Stimulated activated CD4-positive, alpha-beta T cell treated with anti-CD3 and anti-CD28 coated beads, TNF-alpha, amount 100 ng/mL, for 24 hours (primary cell): Measurements from ENCODE around the gene FMO5.
"Not testable (repeated sequence)": the region's sequence is repeated elsewhere in the genome, so short reads cannot be mapped to it uniquely, and the experiment has no call there.

ENCODE experiments used
- DNase-seq, 3 experiments: peaks; one replicate each; pipeline ENCODE4 v3.0.0-alpha.2; 2020; ENCODE audit warnings: low read depth in 3 of 3

The FMO5 gene

GRCh38 chr1:147240131-147240721, 15.1 kb upstream of the FMO5 start:
- not testable (repeated sequence) for DNase-seq

DNA sequence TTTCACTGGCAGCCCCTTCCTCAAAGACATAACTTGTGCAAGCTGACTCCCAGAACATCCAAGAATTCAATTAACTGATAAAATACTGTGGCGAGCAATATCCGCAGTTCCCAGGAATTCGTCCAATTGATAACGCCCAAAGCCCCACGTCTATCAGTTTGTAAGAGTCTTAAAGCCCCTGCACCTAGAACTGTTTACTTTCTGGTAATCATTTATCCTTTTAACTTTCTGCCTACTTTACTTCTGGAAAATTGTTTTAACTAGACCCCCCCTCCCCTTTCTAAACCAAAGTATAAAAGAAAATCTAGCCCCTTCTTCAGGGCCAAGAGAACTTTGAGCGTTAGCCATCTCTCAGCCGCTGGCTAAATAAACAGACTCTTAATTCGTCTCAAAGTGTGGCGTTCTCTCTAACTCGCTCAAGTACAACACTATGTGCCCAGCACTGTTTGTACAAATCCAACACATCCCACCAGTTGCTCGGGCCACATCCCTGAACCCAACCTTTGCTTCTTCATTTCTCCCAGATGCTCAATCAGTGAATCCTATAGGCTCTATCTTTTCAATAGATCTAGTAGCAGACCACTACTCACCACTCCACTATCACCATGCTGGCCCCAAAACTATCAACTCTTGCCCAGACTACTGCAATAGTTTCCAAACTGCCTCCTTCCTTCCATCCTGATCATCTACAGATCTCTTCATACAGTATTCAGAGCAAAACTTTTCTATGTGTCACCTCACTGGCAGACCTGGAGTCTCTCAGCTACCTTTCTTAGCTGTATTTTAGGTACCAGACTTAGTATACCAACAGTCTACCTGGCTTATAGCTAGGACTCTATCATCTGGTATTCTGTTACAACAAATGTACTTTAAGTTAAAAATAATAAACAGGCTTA, 14.0 kb upstream of the FMO5 start:
- DNase-seq, result no peak

GRCh38 chr1:147238053-147238902, 13.1 kb upstream of the FMO5 start:
- DNase-seq, result no peak

- no peak for DNase-seq
These were observed 12.0 kb upstream of the FMO5 start for GRCh38 chr1:147236959-147237791.

- no peak for DNase-seq
These were observed 11.3 kb upstream of the FMO5 start for GRCh38 chr1:147236448-147236847.

DNA sequence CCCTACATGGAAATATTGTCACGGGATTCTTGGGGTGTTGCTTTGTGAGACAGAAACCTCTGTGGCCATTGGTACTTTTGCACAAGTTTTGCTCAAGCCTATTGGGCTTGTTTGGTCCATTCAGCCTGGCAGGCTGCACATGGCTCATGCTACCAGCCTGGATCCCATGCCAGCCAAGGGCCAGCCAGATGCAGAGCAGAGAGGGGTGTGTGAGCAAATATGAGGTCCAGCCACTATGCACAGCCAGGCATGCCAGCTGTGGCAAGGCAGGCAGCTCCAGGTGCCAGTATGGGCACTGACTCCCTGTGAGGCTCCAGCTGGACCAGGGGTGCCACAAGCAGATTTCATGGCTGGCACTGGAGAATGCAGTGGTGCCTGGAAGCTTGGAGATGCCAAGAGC, 10.7 kb upstream of the FMO5 start:
- DNase-seq, result no peak

DNA sequence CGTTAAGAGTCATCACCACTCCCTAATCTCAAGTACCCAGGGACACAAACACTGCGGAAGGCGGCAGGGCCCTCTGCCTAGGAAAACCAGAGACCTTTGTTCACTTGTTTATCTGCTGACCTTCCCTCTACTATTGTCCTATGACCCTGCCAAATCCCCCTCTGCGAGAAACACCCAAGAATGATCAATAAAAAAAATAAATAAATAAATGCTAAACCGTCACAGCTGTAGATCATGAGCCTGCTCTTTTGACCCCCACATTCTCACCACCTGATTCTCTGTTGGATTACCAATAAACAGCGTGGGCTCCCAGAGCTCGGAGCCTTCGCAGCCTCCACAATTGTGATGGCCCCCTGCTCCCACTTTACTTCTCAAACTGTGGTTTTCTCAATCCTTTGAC, 8.8 kb upstream of the FMO5 start:
- DNase-seq, result not testable (repeated sequence)

GRCh38 chr1:147231032-147231431, 5.9 kb upstream of the FMO5 start:
- DNase-seq, result not testable (repeated sequence)

DNA sequence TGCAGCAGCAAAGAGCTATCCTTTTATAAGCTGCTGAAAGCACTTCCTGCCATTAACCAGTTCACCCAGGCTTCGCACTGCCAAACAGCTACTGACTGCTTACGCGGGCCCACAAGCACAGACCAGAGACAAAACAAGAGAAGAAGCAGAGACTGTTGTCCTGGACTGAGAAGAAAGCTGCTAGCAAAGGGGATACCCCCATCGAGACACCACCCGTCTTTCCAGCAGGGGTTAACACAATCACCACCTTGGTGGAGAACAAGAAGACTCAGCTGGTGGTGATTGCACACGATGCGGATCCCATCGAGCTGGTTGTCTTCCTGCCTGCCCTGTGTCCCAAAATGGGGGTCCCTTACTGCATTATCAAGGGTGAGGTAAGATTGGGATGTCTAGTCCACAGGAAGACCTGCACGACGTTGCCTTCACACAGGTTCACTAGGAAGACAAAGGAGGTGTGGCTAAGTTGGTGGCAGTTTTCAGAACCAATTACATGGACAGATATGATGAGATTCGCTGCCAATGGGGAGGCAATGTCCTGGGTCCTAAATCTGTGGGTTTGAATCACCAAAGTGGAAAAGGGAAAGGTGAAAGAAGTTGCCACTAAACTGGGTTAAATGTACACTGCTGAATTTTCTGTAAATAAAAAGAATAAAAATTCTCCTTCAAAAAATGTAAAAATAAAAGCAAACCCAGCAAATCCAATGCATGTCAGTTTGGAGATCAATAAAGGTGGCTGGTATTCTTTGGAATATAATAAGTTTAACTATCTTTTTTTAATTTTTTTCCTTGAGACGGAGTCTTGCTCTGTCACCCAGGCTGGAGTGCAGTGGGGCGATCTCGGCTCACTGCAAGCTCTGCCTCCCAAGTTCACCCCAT, 1.2 kb downstream of the FMO5 start:
- DNase-seq, result no peak

DNA sequence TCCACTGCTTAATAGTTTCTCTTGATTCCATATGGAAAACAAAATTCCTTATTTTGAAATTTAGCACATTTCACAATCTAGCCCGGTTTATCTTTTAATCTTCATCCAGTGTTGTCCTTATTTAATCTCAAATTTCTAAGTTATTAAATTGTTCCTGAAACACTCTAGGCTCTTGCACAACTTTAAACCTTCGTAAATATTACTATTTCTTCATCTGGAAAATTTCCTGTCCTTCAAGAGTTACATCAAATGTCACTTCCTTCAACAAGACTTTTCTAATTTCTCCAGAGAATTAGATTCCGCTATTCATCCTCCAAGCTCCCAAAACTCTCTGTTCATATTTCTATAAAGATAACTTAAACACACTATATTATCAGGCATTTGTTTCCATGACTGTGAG, 6.5 kb downstream of the FMO5 start:
- no peak for DNase-seq

DNA sequence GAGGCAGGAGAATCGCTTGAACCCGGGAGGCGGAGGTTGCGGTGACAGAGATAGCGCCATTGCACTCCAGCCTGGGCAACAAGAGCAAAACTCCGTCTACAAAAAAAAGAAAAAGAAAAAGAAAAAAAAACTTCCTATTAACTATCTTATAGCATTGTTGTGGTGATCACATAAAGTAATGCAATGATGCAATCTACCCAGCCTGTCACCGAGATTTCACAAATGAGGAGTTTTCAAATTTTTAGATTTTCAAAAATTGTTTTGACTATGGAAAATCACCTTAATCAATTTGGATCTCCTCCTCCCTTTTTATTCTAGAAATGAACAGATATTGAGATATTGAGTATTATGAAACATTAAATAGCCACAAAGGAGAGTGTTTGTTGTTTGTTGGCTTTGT, 8.0 kb downstream of the FMO5 start:
- no peak for DNase-seq

DNA sequence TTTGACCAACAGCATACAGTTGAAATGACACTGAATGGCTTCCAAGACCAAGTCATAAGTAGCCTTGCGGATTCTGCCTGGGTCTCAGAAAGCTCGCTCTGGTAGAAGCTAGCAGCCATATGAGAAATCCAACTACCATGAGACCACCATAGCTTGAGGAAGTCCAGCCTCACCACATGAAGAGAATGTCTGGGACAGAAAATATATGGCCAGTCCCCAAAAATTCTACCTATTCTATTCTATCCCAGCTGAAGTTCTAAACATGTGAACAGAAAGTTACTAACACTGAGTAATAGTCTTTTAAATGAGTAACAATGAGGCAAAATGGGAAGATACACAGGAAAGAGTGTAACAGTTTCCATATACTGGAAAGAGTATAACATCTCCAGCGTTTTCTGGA, 9.0 kb downstream of the FMO5 start:
- no peak for DNase-seq

DNA sequence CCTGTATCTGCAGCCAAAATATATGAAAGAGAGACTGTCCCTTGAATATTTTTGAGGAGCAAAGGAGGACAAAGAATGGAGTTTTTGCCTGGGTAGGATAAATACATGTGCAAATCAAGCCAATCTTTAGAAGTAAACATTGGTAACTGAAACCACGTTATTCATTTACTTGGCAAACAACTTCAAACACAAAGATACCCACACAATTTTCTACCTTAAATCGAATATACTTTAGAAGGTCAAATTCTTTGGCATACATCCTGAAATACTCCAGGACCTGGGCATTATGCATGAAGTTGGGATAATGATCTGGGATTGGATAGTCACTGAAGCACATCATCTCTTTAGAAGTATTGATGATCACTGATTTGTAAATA, 9.6 kb downstream of the FMO5 start:
- no peak for DNase-seq

DNA sequence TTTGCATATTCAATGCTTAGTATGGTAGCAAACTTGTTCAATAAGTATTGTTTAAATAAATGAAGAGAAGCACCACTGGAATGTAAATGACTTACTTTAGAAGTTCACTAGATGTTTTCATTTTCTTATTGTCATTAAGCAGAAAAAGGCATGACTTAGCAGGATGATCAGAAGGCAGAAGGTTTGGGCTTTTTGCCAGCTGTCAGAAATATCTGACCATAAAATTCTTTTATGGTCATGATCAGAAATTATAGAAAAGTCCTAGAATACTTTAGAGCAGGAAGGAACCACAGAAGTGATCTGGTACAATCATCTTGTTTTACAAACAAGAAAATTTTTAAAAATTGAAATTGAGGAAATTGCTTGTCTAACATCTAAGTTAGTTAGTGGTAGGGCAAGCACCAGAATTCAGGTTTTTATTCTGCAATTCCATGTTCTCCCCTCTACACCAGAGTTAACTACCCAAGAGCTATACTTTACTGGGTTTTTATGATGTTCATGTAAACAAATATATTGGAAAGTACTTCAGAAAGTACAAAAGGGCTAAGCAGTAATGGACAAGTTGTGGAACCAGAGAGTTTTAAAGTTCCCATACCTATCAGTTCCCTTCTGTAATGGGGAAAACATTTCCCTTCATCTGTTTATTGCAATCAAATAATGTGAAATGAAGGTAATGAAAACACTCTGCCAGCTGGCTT, 10.1 kb downstream of the FMO5 start:
- no peak for DNase-seq

DNA sequence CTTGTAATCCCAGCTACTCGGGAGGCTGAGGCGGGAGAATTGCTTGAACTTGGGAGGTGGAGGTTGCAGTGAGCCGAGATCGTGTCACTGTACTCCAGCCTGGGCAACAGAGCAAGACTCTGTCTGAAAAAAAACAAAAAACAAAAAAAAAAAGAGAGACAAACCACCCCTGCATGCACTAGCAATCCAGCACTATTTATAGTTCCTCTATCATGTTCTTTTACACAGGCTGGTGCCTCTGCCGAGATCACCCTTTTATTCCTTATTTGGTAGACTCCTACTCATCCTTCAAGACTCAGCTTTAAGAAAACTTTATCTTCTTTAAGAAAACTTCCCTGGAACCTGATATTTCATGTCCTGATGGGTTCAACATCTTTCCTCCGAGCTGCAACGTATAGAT, 10.8 kb downstream of the FMO5 start:
- no peak for DNase-seq

GRCh38 chr1:147213271-147213670, 11.9 kb downstream of the FMO5 start:
- DNase-seq, result no peak

DNA sequence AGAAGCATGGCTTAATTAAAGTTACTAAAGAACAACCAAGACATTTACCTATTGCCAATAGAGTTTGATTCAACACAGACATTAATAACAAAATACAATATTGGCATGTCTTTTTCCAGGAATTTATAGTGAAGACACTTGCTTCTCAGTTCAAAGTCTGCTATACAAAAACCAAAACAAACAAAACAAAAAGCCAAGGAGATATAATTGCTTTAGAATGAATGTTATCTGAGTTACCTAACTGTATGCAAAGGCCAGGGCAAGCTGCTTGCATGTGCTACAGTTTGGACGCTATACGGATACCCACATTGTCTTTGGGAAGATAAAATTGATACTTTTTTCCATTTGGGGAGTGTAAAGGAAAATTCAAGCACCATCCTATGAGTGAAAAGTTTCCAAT, 13.6 kb downstream of the FMO5 start:
- DNase-seq, result no peak

- DNase-seq, result no peak
These were observed 14.2 kb downstream of the FMO5 start for GRCh38 chr1:147210987-147211386.

DNA sequence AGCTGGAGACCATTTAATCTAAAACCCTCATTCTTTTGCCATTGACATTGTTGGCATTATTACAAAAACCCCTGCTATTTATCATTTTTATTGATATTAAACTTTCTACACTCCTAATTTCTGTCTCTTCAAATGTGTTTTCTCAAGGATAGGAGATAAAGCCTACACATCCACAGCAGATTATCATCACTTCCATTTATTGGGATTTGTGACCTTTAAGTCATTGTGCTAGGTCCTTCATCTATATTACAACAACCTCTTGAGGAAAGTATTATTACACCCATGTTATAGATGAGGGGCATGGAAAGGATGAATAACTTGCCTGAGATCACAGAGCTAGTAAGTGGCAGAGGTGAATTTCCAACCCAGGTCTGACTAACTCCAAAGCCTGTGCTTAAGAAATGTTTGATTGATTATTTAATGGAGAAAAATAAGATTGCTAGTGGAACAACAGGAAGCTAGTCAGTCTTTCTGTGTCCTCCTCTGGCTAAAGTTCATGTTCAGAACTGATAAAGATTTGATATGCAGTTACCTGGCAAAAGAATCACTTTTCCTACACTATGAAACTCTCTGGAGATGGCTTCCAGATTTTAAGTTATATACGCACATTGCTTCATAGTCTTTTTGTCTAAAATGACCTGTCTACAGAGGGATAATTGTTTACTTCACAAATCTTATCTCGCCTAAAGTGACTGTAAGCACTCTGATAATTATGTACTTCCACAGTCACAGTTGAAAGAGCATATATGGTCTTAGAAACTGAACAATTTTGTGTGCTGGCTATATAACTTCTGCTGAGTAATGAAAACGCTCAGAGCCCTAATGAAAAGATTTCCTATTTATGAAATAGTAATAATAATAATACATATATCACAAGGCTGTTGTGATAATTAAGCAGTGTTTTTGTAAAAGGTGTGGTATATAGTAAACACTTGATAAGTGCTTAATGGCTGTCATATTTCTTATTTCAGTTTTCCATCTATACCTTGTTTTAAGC, 15.0 kb downstream of the FMO5 start:
- DNase-seq, result no peak
